HUES48 (cell line): ENCODE results near the gene NUDT1.

ENCODE experiments used
- H3K27ac ChIP-seq: one replicate; pipeline ENCODE4 v1.7.0; 2013; ENCODE audit warnings: low read depth, low read length, inconsistent platforms
- H3K27me3 ChIP-seq: 2 replicates; pipeline ENCODE4 v1.6.1; 2013; ENCODE audit warnings: mild to moderate bottlenecking, low read length; ENCODE audit not compliant: control insufficient read depth, insufficient read depth
- H3K36me3 ChIP-seq: 2 replicates; pipeline ENCODE4 v1.6.1; 2013; ENCODE audit warnings: low read length; ENCODE audit not compliant: control insufficient read depth, insufficient read depth
- H3K4me1 ChIP-seq: 2 replicates; pipeline ENCODE4 v1.6.1; 2013; ENCODE audit warnings: mild to moderate bottlenecking, low read length; ENCODE audit not compliant: control insufficient read depth, insufficient read depth
- H3K4me3 ChIP-seq: 2 replicates; pipeline ENCODE4 v1.5.1; 2013; ENCODE audit warnings: mild to moderate bottlenecking, low read depth, low read length
- H3K9ac ChIP-seq: 2 replicates; pipeline ENCODE4 v1.6.1; 2013; ENCODE audit warnings: mild to moderate bottlenecking, low read depth, low read length, moderate library complexity
- H3K9me3 ChIP-seq: 2 replicates; pipeline ENCODE4 v1.6.1; 2013; ENCODE audit warnings: low read length; ENCODE audit not compliant: control insufficient read depth, insufficient read depth

NUDT1 gene

DNA sequence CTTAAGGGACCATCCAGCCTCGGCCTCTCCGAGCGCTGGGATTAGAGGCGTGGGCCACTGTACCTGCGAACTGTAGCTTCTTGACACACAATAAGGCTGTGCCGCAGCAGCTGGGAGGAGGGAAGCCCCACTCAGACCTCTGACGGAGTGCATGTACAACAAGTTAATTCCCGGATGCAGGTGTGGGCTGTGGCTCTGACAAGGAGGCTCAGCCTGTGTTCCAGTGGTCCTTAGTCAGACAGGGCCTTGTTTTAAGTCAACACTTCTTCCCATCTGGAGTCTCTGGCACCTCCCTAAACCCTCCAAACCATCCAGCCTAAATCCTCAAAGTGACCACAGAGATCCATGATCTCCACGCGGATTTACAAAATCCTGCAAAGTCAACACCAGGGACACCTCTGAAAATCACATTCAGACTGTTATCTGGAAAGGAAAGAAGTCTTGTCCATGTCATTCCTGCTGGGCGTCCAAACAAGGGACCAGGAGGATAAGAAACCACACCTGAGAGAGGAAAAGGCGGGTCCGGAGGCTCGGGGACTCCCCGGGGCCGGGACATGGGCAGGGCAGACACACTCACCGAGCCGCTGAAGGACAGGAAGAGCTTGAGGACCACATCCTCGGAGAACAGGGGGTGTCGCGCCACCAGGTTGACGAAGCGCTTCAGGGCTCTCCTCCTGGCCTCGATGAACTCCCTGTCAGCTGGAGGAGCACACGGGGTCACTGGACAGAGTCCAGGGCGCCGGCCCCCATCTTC lies 29.4 kb downstream of the NUDT1 start:
- H3K9ac ChIP-seq = no peak overlapping the region
- peaks cover 6% of the 10 kb centered on the region; the same call in 1 of the 2 replicates for H3K4me1 ChIP-seq
- H3K4me3 ChIP-seq = no peak overlapping the region
- H3K27me3 ChIP-seq = no peaks in the 10 kb centered on the region
- no peak overlapping the region for H3K27ac ChIP-seq
- H3K36me3 ChIP-seq = peaks cover 18% of the 10 kb centered on the region
- H3K9me3 ChIP-seq = no peaks in the 10 kb centered on the region

- Histone ChIP-seq H3K9me3 (no peaks in the 10 kb centered on the region), H3K9ac (no peak overlapping the region), H3K36me3 (peaks cover 18% of the 10 kb centered on the region), H3K4me3 (no peak overlapping the region), H3K27ac (no peak overlapping the region), H3K4me1 (peaks cover 6% of the 10 kb centered on the region; the same call in 1 of the 2 replicates), H3K27me3 (no peaks in the 10 kb centered on the region)
Measured at GRCh38 chr7:2272031-2272430, 30.0 kb downstream of the NUDT1 start.

DNA sequence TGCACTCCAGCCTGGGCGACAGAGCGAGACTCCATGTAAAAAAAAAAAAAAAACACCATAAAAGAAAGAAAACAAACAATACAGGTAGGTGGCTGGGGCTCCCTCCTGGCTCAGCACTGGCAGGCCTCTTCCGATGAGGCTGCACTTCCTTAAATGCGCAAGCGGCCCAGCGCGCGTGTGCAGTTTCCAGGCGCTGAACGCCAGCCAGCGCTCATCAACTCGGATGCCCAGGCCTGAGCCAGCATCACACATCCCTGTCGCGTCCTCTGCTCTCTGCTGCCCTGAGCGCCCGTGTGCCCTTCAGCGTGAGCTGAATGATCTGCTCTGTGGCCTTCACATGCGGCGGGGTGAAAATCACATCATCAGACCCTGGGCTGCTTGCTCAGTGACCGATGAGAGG lies 31.8 kb downstream of the NUDT1 start:
- H3K36me3 ChIP-seq = peaks cover 24% of the 10 kb centered on the region
- peaks cover 6% of the 10 kb centered on the region; the same call in 1 of the 2 replicates for H3K4me1 ChIP-seq
- no peaks in the 10 kb centered on the region for H3K27me3 ChIP-seq
- no peak overlapping the region for H3K27ac ChIP-seq
- H3K9me3 ChIP-seq = no peaks in the 10 kb centered on the region
- no peak overlapping the region for H3K4me3 ChIP-seq
- H3K9ac ChIP-seq = no peak overlapping the region

GRCh38 chr7:2274666-2275065 lies 32.6 kb downstream of the NUDT1 start:
- Histone ChIP-seq H3K4me1 (peaks cover 4% of the 10 kb centered on the region; the same call in 1 of the 2 replicates), H3K9me3 (no peaks in the 10 kb centered on the region), H3K9ac (no peak overlapping the region), H3K27ac (no peak overlapping the region), H3K4me3 (no peak overlapping the region), H3K27me3 (no peaks in the 10 kb centered on the region), H3K36me3 (peaks cover 24% of the 10 kb centered on the region)

DNA sequence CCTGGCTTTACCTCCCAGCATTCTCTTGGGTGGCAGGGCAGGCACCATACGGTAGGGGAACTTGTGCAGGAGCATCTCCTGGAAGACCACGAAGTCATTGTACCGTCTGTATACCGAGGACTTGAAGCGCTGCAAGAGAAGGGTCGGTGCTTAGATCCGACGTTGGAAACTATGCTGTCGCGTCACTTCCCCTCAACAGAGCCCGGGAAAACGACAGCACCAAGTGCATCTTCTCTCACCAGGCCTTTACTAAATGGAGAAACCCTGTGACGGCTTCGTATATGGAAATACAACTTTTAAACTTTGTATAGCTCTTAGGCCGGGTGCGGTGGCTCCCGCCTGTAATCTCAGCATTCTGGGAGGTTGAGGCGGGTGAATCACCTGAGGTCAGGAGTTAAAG lies 33.1 kb downstream of the NUDT1 start:
- no peak overlapping the region for H3K27ac ChIP-seq
- H3K9ac ChIP-seq = no peak overlapping the region
- peaks cover 24% of the 10 kb centered on the region for H3K36me3 ChIP-seq
- no peaks in the 10 kb centered on the region for H3K4me1 ChIP-seq
- H3K9me3 ChIP-seq = no peaks in the 10 kb centered on the region
- H3K4me3 ChIP-seq = no peak overlapping the region
- no peaks in the 10 kb centered on the region for H3K27me3 ChIP-seq

DNA sequence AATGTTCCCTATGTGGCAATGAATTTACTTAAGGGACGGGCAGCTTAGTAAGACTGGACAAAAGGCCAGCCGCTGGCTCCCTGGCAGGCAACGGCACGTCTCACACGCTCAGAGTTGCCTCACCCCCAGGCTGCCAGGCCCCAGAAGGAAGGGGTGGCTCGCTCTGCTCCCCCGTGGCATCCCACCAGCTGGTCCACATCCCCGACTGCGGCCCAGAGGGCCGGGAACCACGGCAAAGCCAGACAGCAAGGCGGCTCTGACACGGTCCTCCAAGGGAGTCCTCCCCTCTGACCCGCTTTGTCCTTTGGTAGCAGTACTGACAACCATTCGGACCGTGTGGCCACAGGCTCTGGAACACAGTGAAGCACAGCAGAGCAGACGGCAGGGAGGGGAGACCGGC lies 34.1 kb downstream of the NUDT1 start:
- H3K9ac ChIP-seq = no peak overlapping the region
- H3K36me3 ChIP-seq = peaks cover 24% of the 10 kb centered on the region
- no peaks in the 10 kb centered on the region for H3K27me3 ChIP-seq
- no peaks in the 10 kb centered on the region for H3K4me1 ChIP-seq
- no peak overlapping the region for H3K27ac ChIP-seq
- H3K4me3 ChIP-seq = no peak overlapping the region
- H3K9me3 ChIP-seq = no peaks in the 10 kb centered on the region

DNA sequence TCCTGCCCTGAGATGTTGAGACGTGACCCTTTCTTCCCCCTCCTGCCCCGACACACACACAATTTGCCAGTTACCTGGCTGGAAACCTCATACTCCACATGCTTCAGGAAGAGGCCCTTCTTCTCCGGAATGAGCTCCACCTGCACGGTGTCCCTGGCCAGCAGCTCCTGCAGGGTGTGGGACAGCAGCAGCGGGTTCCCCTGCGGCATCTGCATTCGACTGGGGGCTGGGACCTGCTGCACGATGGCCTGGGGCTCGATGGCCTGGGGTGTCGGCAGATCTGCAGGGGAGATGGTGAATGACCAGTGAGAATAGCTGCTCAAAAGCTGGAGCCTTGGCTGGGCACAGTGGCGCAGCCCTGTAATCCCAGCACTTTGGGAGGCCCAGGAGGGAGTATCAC lies 36.0 kb downstream of the NUDT1 start:
- H3K36me3 ChIP-seq = peaks cover 18% of the 10 kb centered on the region
- H3K9ac ChIP-seq = no peak overlapping the region
- no peak overlapping the region for H3K27ac ChIP-seq
- H3K4me1 ChIP-seq = no peaks in the 10 kb centered on the region
- H3K9me3 ChIP-seq = no peaks in the 10 kb centered on the region
- no peaks in the 10 kb centered on the region for H3K27me3 ChIP-seq
- H3K4me3 ChIP-seq = no peak overlapping the region

GRCh38 chr7:2279896-2280295 lies 37.9 kb downstream of the NUDT1 start:
- H3K27ac ChIP-seq = no peak overlapping the region
- H3K9me3 ChIP-seq = no peaks in the 10 kb centered on the region
- H3K36me3 ChIP-seq = peaks cover 10% of the 10 kb centered on the region; the same call in 1 of the 2 replicates
- no peak overlapping the region for H3K9ac ChIP-seq
- H3K4me3 ChIP-seq = no peak overlapping the region
- no peaks in the 10 kb centered on the region for H3K4me1 ChIP-seq
- no peaks in the 10 kb centered on the region for H3K27me3 ChIP-seq

DNA sequence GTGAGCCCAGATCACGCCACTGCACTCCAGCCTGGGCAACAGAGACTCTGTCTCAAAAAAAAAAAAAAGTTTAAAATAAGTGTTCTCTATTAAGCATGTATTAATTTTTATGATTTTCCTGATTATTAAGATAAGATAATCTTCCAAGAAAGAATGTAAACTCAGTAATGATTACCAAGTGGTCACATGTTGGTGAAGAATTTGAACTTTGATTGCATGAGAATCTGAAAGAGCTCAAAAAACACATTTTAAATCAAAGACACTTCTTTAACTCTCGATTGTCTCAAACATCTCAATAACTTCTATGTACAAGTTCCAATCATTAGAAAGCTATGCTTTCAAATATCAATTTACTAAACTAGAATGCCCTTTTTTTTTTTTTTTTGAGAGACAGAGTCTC lies 38.4 kb downstream of the NUDT1 start:
- H3K36me3 ChIP-seq = peaks cover 6% of the 10 kb centered on the region; the same call in 1 of the 2 replicates
- no peaks in the 10 kb centered on the region for H3K4me1 ChIP-seq
- no peaks in the 10 kb centered on the region for H3K9me3 ChIP-seq
- H3K27ac ChIP-seq = no peak overlapping the region
- H3K9ac ChIP-seq = no peak overlapping the region
- no peak overlapping the region for H3K4me3 ChIP-seq
- H3K27me3 ChIP-seq = no peaks in the 10 kb centered on the region

GRCh38 chr7:2281541-2281940 lies 39.5 kb downstream of the NUDT1 start:
- H3K9me3 ChIP-seq = no peaks in the 10 kb centered on the region
- no peak overlapping the region for H3K27ac ChIP-seq
- H3K36me3 ChIP-seq = peaks cover 6% of the 10 kb centered on the region; the same call in 1 of the 2 replicates
- H3K9ac ChIP-seq = no peak overlapping the region
- no peaks in the 10 kb centered on the region for H3K4me1 ChIP-seq
- no peak overlapping the region for H3K4me3 ChIP-seq
- H3K27me3 ChIP-seq = no peaks in the 10 kb centered on the region

GRCh38 chr7:2282185-2282751 lies 40.2 kb downstream of the NUDT1 start:
- no peaks in the 10 kb centered on the region for H3K4me1 ChIP-seq
- H3K9ac ChIP-seq = no peak overlapping the region

More at GRCh38 chr7:2282185-2282751, 40.2 kb downstream of the NUDT1 start:
- no peaks in the 10 kb centered on the region for H3K27me3 ChIP-seq
- peaks cover 4% of the 10 kb centered on the region; the same call in 1 of the 2 replicates for H3K36me3 ChIP-seq
- no peaks in the 10 kb centered on the region for H3K9me3 ChIP-seq
- H3K27ac ChIP-seq = no peak overlapping the region
- H3K4me3 ChIP-seq = no peak overlapping the region
